Dedifferentiated amniotic fluid mesenchymal stem cell (primary cell): ENCODE measurements around the gene MSH5.

Experiments used
- DNase-seq: peaks from one replicate; pipeline ENCODE4 v3.0.0-alpha.2; 2016; ENCODE audit errors: extremely low spot score

The MSH5 gene

DNA sequence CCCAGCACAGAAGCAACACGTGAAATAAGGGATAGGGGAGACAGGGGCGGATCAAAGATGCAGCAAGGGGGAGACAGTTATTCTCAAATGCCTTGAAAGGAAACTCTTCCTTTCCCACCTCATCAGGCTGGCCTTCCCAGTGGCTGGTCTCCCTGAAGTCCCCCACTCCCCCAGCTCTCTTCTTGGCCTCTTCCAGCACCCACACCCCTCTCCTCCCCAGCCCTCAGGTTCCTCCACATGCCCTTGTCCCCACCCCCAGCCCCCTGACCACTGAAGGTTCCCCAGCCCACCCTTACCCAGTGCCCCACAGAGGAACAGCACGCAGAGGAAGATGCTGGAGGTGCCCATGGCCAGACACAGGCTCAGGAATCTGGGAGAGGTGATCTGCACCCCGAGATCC, 26.3 kb upstream of the MSH5 start:
- DNase-seq, result no peak

GRCh38 chr6:31713991-31714684, 25.7 kb upstream of the MSH5 start:
- no peak for DNase-seq

DNA sequence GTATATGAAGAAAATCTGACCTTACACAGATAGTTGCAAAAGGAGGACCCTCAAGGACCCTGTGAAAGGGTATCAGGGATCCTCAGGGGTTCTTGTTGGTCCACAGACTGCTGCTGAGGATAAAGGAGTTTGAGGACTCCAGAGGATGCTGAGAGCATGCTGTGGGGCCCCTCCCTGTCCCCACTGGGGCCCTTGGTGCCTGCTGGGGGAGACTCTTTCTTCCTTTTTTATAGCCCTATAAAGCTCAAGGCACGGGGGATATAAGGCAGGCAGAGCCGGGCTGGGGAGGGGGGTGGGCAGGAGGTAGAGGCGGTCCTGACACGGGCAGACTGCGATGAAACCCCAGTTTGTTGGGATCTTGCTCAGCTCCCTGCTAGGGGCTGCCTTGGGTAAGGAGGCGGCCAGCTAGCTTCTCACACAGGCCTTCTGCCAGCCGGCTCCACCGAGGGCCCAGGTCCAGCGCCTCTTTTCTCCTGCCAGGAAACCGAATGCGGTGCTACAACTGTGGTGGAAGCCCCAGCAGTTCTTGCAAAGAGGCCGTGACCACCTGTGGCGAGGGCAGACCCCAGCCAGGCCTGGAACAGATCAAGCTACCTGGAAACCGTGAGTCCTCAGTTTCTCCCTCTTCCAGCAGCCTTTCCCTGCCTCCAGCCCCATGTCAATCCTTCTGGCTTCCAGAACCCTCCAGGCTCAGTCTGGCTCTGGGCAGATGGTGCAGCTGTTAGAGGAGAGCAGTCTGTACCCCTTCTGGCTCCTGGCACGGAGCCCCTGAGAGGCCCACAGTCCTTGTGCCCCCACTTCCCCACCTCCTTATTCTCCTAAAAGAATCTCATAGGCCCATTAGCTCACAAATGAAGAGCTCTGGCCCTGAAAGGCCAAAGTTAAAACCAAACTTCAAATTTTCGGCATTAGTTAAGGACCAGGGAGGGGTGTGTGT, 24.5 kb upstream of the MSH5 start, which contains the start of gene LY6G6D:
TSS of gene LY6G6D (plus strand) at position 327 of the 937 bp plus-strand sequence. CDS start at position 335, 8 bp downstream.
- no peak for DNase-seq

DNA sequence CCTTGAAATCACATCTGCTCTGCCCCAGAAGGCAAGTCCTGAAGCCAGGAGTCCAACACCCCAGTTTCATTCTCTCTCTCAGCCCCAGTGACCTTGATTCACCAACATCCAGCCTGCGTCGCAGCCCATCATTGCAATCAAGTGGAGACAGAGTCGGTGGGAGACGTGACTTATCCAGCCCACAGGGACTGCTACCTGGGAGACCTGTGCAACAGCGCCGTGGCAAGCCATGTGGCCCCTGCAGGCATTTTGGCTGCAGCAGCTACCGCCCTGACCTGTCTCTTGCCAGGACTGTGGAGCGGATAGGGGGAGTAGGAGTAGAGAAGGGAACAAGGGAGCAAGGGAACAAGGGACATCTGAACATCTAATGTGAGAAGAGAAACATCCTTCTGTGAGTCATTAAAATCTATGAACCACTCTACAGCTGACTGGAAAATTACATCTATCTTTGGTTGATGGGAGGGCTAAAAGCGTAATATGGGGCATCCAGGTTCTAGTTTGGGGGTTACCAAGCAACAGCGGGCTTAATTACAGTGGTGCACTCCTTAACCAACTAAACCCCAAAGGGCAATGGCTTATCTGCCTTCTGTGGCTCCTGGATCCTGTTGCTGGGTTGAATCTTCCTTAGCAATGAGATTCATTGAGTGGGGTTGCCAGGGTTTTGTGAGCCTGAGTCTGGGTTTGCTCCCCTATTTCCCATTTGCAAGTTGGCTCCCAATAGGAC, 22.1 kb upstream of the MSH5 start:
- no peak for DNase-seq

DNA sequence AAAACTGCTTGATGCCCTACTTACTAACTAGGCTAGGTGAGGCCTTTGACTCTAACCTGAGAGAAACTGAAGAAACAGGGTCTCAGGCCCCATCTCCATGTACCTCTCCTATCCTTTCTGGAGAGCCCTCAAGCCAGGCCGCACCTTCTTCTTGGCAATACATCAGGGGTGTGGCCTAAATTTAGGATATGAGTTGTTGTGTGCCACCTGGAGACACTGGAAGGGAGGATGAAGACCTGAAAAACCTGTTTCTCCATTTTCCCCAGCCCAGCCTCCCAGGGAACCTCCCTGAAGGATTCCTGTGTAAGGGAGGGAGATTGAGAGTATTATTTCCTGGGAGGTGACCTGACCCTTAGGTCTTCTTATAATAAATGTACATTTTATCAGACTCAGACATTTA, 21.5 kb upstream of the MSH5 start:
- no peak for DNase-seq

- DNase-seq, result no peak
These were observed 20.8 kb upstream of the MSH5 start for GRCh38 chr6:31719001-31719400.

DNA sequence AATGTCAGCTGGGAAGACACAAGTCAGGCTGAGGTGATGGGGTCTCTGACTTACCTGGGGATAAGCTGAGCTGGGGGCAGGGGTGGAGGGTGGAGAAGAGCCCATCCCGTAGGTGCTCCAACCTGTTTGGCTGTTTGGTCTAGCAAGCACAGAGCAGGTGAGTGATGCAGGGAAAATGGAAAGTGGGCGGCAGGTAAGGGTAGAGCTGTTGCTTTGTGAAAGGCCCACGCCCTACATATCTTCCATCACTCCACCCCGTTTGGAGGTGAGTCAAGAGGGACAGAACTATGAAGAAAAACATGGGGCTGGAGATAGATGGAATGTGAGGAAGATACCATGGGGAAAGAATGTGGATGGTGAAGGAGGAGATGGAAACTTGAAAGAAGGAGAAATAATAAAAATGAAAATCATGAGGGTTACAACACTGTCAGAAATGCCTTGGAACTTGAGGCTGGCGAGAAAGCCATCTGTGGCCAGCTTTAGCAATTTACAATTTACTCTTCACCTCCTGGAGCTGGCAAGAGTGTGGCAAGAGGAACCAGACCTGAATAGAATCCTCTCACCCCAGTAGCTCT, 19.5 kb upstream of the MSH5 start:
- no peak for DNase-seq

GRCh38 chr6:31721351-31722020, 18.3 kb upstream of the MSH5 start, which contains the start of gene LY6G6C:
TSS of gene LY6G6C (minus strand) at chr6:31721746. CDS start at chr6:31721679, 67 bp downstream.
- DNase-seq, result no peak

- DNase-seq, result no peak
These were observed 17.6 kb upstream of the MSH5 start for GRCh38 chr6:31722173-31722572.

- DNase-seq, result no peak
These were observed 16.4 kb upstream of the MSH5 start, which contains the start of gene MPIG6B for GRCh38 chr6:31723245-31723979. TSS of gene MPIG6B (plus strand) at chr6:31723373. CDS start at chr6:31723384, 11 bp downstream.

- no peak for DNase-seq
These were observed 15.7 kb upstream of the MSH5 start for GRCh38 chr6:31723980-31724691.

GRCh38 chr6:31725502-31726350, 14.1 kb upstream of the MSH5 start:
- DNase-seq, result no peak

- no peak for DNase-seq
These were observed 12.6 kb upstream of the MSH5 start for GRCh38 chr6:31727034-31727716.

GRCh38 chr6:31727717-31728671, 11.8 kb upstream of the MSH5 start:
- DNase-seq, result no peak

GRCh38 chr6:31728767-31729514, 10.9 kb upstream of the MSH5 start, which contains the start of gene DDAH2:
TSS of gene DDAH2 (minus strand) at chr6:31729299. CDS start at chr6:31729161, 138 bp downstream.
- DNase-seq, result no peak

GRCh38 chr6:31729515-31729978, 10.3 kb upstream of the MSH5 start:
- peak; percentile 84 for DNase-seq
